K562 (cell line): ENCODE results near the gene ZMAT3. TPM values are rescaled to one million over a fixed set of nuclear protein-coding genes. Genes with fewer than 3 reads are reported as not detected.

ENCODE experiments used
- ATAC-seq: fragments of 200-7000 bp; cut with Tn5 transposase; 3 replicates; pipeline ENCODE4 v1.9.1; 2020; ENCODE audit warnings: moderate library complexity
- BruUV-seq: library from RNA; stranded (reverse); fragments of 400-500 nt; replicated peaks from 2 replicates; lab custom pipeline; 2021; lab: Mats Ljungman, UMichigan
- CTCF ChIA-PET: fragments of 300-600 bp; formaldehyde crosslinking; extraction: SDS; loops from one replicate; lab custom pipeline; 2021; ENCODE audit warnings: low intra/inter-chr PET ratio; lab: Yijun Ruan, JAX
- POLR2A ChIA-PET: fragments of 300-600, 350-650 bp; sonication (Branson Sonifier 250); formaldehyde crosslinking; extraction: SDS; loops from one replicate; lab custom pipeline; 2021; ENCODE audit warnings: antibody characterized with exemption, inconsistent platforms; lab: Yijun Ruan, JAX
- DNase-seq, 4 experiments: peaks; one replicate each; pipeline versions ENCODE4 v3.0.0 to v3.0.0-alpha.2; 2011 to 2018; ENCODE audit warnings: low spot score in 3 of 4, mixed read lengths in 3 of 4; ENCODE audit errors: extremely low read depth in 1 of 4
- FAIRE-seq: peaks from 2 replicates; lab custom pipeline; 2011; peaks lifted over from hg19 to GRCh38; lab: Jason Lieb, UNC
- H2AFZ ChIP-seq: 2 replicates; pipeline ENCODE4 v1.6.0; 2011; ENCODE audit warnings: low read depth, low read length, control low read depth, inconsistent platforms
- H3K27ac ChIP-seq: fragments of 200-600 bp; 3 replicates; pipeline ENCODE4 v1.8.0; 2011; ENCODE audit warnings: low read depth, mild to moderate bottlenecking, control low read depth, inconsistent platforms, low read length, moderate library complexity, mixed read lengths; ENCODE audit errors: extremely low read depth
- H3K27me3 ChIP-seq, 2 experiments: fragments of 300-600 bp in 1 of 2; 2 replicates in 1 of 2; 3 replicates in 1 of 2; pipeline versions ENCODE4 v1.6.0 to v1.8.0; 2011; ENCODE audit warnings: inconsistent platforms in 2 of 2, low read length in 2 of 2, mild to moderate bottlenecking in 1 of 2, mixed read lengths in 1 of 2, moderate library complexity in 1 of 2; ENCODE audit not compliant: control insufficient read depth in 2 of 2, insufficient read depth in 2 of 2
- H3K36me3 ChIP-seq: fragments of 300-600 bp; 3 replicates; pipeline ENCODE4 v1.8.0; 2011; ENCODE audit warnings: mild to moderate bottlenecking, low read length, inconsistent platforms; ENCODE audit not compliant: control insufficient read depth, insufficient read depth
- H3K4me1 ChIP-seq, 2 experiments: fragments of 200-600 bp in 1 of 2; replicated peaks in 1 of 2; 2 replicates in 1 of 2; 3 replicates in 1 of 2; pipeline versions ENCODE4 v1.5.1 to v1.8.0; 2011; ENCODE audit warnings: inconsistent platforms in 2 of 2, low read length in 2 of 2, mild to moderate bottlenecking in 1 of 2, mixed read lengths in 1 of 2, moderate library complexity in 1 of 2; ENCODE audit not compliant: control insufficient read depth in 2 of 2, insufficient read depth in 2 of 2
- H3K4me2 ChIP-seq: 2 replicates; pipeline ENCODE4 v1.6.1; 2011; ENCODE audit warnings: low read length, control low read depth, inconsistent platforms, mixed read lengths; ENCODE audit not compliant: insufficient read depth
- H3K4me3 ChIP-seq: fragments of 200-600 bp; sonication (generic), shearing (Covaris generic); 2 replicates; pipeline ENCODE4 v1.5.1; 2016; ENCODE audit warnings: control low read depth, inconsistent platforms
- H3K79me2 ChIP-seq: fragments of 200-600 bp; 3 replicates; pipeline ENCODE4 v1.8.0; 2011; ENCODE audit warnings: low read length, inconsistent platforms; ENCODE audit not compliant: control insufficient read depth, insufficient read depth
- H3K9ac ChIP-seq, 2 experiments: 2 replicates each; pipeline versions ENCODE4 v1.6.0 to v1.6.1; 2011; ENCODE audit warnings: low read depth in 2 of 2, low read length in 2 of 2, control low read depth in 1 of 2, inconsistent platforms in 1 of 2, mild to moderate bottlenecking in 1 of 2, mixed read lengths in 1 of 2; ENCODE audit not compliant: insufficient read depth in 1 of 2
- H3K9me1 ChIP-seq: one replicate; pipeline ENCODE4 v1.6.0; 2011; ENCODE audit warnings: inconsistent platforms, mild to moderate bottlenecking, low read length, moderate library complexity; ENCODE audit not compliant: control insufficient read depth, insufficient read depth
- H3K9me3 ChIP-seq: replicated peaks from 2 replicates; pipeline ENCODE4 v1.5.1; 2011; ENCODE audit warnings: low read depth, low read length, inconsistent platforms; ENCODE audit not compliant: control insufficient read depth, insufficient read depth
- H4K20me1 ChIP-seq: replicated peaks from 2 replicates; pipeline ENCODE4 v1.6.1; 2011; ENCODE audit warnings: low read length, inconsistent platforms, mixed read lengths; ENCODE audit not compliant: control insufficient read depth, insufficient read depth
- ATF1 ChIP-seq, 2 experiments: fragments of 450-650 bp in 1 of 2; IDR thresholded peaks; 2 replicates each; pipeline ENCODE4 v1.6.1; 2016; ENCODE audit warnings: missing compliant biosample characterization in 1 of 2, missing genetic modification characterization in 1 of 2
- CC2D1A ChIP-seq: fragments of 450-650 bp; IDR thresholded peaks from 2 replicates; pipeline ENCODE4 v1.6.1; 2017; ENCODE audit warnings: mild to moderate bottlenecking
- RAD21 ChIP-seq, 2 experiments: fragments of 250-450 bp in 1 of 2; fragments of 450-650 bp in 1 of 2; sonication (Bioruptor Pico) in 1 of 2; formaldehyde crosslinking in 1 of 2; IDR thresholded peaks in 1 of 2; conservative IDR thresholded peaks in 1 of 2; 2 replicates each; pipeline versions ENCODE4 v1.4.0 to v1.8.0; 2020 to 2022; ENCODE audit warnings: mild to moderate bottlenecking in 2 of 2, moderate library complexity in 1 of 2
- ZNF589 ChIP-seq: fragments of 200-800 bp; sonication (Bioruptor generic); IDR thresholded peaks from 2 replicates; pipeline ENCODE4 v1.6.1; 2016; ENCODE audit warnings: low read depth, missing genetic modification characterization, missing compliant biosample characterization
- WGBS: fragments of 100-300 bp; shearing (Covaris generic); methylation state at CpG from one replicate; pipeline ENCODE4 v1.1.6; 2016; ENCODE audit warnings: low coverage, mixed read lengths; ENCODE audit not compliant: insufficient coverage; ENCODE audit errors: missing lambda C conversion rate; 5-methylcytosine and 5-hydroxymethylcytosine counted together
- in situ Hi-C: fragments of 300-500 bp; cut with MboI; formaldehyde crosslinking; loops from 4 replicates; pipeline ENCODE4 v1.15.0; 2018; ENCODE audit warnings: inconsistent platforms, mixed read lengths
- intact Hi-C: fragments of 100-400 bp; cut with micrococcal nuclease; formaldehyde crosslinking; loops from 2 replicates; pipeline ENCODE4 v1.14.2; 2022
- polyA plus RNA-seq, 8 experiments: library from polyadenylated mRNA; depleted of rRNA in 4 of 8; stranded (reverse) in 5 of 8; unstranded in 3 of 8; fragments of >200 nt; fragmentation: Nextera tagmentation in 2 of 8; fragmentation: Illumina TruSeq in 1 of 8; extraction: Ambion mirVana in 2 of 8; extraction: Trizol in 1 of 8; gene quantifications; 2 replicates each; pipeline versions ENCODE4 v1.2.1 to v1.2.3, GENCODE V29; 2011 to 2014; ENCODE audit warnings: inconsistent platforms in 1 of 8, missing spikeins in 1 of 8
- total RNA-seq, 7 experiments: library from RNA; depleted of rRNA in 6 of 7; stranded (reverse); fragments of >200 nt in 6 of 7; fragmentation: Illumina TruSeq in 2 of 7; extraction: Trizol in 2 of 7; gene quantifications; 2 replicates each; pipeline versions ENCODE4 v1.2.1 to v1.2.3, GENCODE V29; 2011 to 2021; ENCODE audit warnings: low replicate concordance in 1 of 7
- TF ChIP-seq, protein P1 (sequence below): sonication (generic); formaldehyde crosslinking; IDR thresholded peaks from 2 replicates; pipeline ENCODE4 v1.8.0; 2023; ENCODE audit warnings: mild to moderate bottlenecking, missing genetic modification reagents
- TF ChIP-seq, protein P2 (sequence below), 2 experiments: fragments of 450-650 bp; formaldehyde crosslinking in 1 of 2; IDR thresholded peaks; 2 replicates each; pipeline versions ENCODE4 v1.4.0 to v1.6.1; 2014 to 2020; ENCODE audit warnings: mild to moderate bottlenecking in 2 of 2, borderline replicate concordance in 1 of 2, low read depth in 1 of 2
- TF ChIP-seq, protein P3 (sequence below), 2 experiments: fragments of 450-650 bp in 1 of 2; sonication (generic) in 1 of 2; formaldehyde crosslinking in 1 of 2; IDR thresholded peaks in 1 of 2; conservative IDR thresholded peaks in 1 of 2; 2 replicates each; pipeline versions ENCODE4 v1.6.1 to v1.8.1; 2016 to 2023; ENCODE audit warnings: mild to moderate bottlenecking in 2 of 2, moderate library complexity in 2 of 2, inconsistent platforms in 1 of 2, missing genetic modification reagents in 1 of 2

Gene ZMAT3
- total and polyA plus RNA-seq, 9 of the 15 experiments (the other 6 are each of a cell fraction or from before 2014, with no cell fraction given), result 0.87 to 5.1 (median 3.9) TPM

DNA sequence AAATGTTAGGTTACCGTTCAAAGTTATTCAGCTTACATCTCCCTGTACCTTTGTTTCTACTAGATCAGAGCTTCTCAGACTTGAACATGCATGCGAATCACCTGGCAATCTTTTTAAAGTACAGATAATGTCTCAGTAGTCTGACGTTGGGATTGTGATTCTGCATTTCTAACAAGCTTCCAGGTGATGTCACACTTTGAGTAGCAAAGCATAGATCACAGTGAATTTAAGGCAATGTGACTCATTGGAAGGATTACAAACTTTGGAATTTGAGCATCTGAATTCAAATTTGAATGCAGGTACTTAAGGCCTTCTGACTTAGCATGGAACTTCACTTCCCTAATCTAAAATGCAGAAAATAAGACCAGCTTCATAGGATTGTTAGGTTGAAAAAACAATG, 10.8 kb upstream of the ZMAT3 start:
- no peak overlapping the region for H3K4me2 ChIP-seq
- no TSS peak for BruUV-seq
- no peak overlapping the region for H3K4me3 ChIP-seq
- H3K36me3 ChIP-seq, result no peaks in the 10 kb centered on the region
- no peaks in the 10 kb centered on the region for H3K27me3 ChIP-seq
- H3K9ac ChIP-seq, result no peak overlapping the region
- FAIRE-seq (no peak), DNase-seq (no peak), ATAC-seq (no peak)
- TF ChIP-seq, protein P1, sequence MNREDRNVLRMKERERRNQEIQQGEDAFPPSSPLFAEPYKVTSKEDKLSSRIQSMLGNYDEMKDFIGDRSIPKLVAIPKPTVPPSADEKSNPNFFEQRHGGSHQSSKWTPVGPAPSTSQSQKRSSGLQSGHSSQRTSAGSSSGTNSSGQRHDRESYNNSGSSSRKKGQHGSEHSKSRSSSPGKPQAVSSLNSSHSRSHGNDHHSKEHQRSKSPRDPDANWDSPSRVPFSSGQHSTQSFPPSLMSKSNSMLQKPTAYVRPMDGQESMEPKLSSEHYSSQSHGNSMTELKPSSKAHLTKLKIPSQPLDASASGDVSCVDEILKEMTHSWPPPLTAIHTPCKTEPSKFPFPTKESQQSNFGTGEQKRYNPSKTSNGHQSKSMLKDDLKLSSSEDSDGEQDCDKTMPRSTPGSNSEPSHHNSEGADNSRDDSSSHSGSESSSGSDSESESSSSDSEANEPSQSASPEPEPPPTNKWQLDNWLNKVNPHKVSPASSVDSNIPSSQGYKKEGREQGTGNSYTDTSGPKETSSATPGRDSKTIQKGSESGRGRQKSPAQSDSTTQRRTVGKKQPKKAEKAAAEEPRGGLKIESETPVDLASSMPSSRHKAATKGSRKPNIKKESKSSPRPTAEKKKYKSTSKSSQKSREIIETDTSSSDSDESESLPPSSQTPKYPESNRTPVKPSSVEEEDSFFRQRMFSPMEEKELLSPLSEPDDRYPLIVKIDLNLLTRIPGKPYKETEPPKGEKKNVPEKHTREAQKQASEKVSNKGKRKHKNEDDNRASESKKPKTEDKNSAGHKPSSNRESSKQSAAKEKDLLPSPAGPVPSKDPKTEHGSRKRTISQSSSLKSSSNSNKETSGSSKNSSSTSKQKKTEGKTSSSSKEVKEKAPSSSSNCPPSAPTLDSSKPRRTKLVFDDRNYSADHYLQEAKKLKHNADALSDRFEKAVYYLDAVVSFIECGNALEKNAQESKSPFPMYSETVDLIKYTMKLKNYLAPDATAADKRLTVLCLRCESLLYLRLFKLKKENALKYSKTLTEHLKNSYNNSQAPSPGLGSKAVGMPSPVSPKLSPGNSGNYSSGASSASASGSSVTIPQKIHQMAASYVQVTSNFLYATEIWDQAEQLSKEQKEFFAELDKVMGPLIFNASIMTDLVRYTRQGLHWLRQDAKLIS (CRISPR knock-in tag), result no peak
- TF ChIP-seq RAD21 (CRISPR knock-in tag; conservative IDR thresholded peaks at IDR 0.05 in 1 of 2, IDR thresholded peaks at IDR 0.05 in 1 of 2) (peak in 1 of 2 experiments; percentile 42; a peak in 2 of 4 replicates), CC2D1A (no peak), ZNF589 (no peak), ATF1 (CRISPR knock-in tag; IDR thresholded peaks at IDR 0.05) (no peak), ATF1 (tag; IDR thresholded peaks at IDR 0.05) (no peak)
- TF ChIP-seq, protein P2, sequence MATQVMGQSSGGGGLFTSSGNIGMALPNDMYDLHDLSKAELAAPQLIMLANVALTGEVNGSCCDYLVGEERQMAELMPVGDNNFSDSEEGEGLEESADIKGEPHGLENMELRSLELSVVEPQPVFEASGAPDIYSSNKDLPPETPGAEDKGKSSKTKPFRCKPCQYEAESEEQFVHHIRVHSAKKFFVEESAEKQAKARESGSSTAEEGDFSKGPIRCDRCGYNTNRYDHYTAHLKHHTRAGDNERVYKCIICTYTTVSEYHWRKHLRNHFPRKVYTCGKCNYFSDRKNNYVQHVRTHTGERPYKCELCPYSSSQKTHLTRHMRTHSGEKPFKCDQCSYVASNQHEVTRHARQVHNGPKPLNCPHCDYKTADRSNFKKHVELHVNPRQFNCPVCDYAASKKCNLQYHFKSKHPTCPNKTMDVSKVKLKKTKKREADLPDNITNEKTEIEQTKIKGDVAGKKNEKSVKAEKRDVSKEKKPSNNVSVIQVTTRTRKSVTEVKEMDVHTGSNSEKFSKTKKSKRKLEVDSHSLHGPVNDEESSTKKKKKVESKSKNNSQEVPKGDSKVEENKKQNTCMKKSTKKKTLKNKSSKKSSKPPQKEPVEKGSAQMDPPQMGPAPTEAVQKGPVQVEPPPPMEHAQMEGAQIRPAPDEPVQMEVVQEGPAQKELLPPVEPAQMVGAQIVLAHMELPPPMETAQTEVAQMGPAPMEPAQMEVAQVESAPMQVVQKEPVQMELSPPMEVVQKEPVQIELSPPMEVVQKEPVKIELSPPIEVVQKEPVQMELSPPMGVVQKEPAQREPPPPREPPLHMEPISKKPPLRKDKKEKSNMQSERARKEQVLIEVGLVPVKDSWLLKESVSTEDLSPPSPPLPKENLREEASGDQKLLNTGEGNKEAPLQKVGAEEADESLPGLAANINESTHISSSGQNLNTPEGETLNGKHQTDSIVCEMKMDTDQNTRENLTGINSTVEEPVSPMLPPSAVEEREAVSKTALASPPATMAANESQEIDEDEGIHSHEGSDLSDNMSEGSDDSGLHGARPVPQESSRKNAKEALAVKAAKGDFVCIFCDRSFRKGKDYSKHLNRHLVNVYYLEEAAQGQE (IDR thresholded peaks at IDR 0.05; ENCODE audit: borderline replicate concordance), result 0 out of 2 replicates have a peak, but pooled peaks have one; percentile 13
- TF ChIP-seq, protein P2 (CRISPR knock-in tag; IDR thresholded peaks at IDR 0.05; ENCODE audit: low read depth), result no peak
- TF ChIP-seq, protein P3, sequence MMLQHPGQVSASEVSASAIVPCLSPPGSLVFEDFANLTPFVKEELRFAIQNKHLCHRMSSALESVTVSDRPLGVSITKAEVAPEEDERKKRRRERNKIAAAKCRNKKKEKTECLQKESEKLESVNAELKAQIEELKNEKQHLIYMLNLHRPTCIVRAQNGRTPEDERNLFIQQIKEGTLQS (IDR thresholded peaks at IDR 0.05), result peak; percentile 70
- TF ChIP-seq, protein P3 (CRISPR knock-in tag; conservative IDR thresholded peaks at IDR 0.05), result no peak
- H4K20me1 ChIP-seq, result no peaks in the 10 kb centered on the region
- in situ Hi-C loops (no loop called here), intact Hi-C loops (no loop called here)
- peaks cover 0 to 5% of the 10 kb centered on the region in 2 experiments; a peak in 1 of 5 replicates for H3K4me1 ChIP-seq
- WGBS, result 28% methylated on average over 3 of the region's 3 CpGs
- H3K79me2 ChIP-seq, result no peaks in the 10 kb centered on the region
- ChIA-PET CTCF (no interaction called here), POLR2A (interaction anchor here (0.6 to 1.0 kb wide), 3 partner anchors 11 to 16 kb away, joined by 3 to 4 read pairs (median 3); no protein-coding TSS in a partner anchor)
- no peaks in the 10 kb centered on the region for H3K9me1 ChIP-seq
- H3K9me3 ChIP-seq, result no peaks in the 10 kb centered on the region
- H3K27ac ChIP-seq, result no peak overlapping the region
- H2AFZ ChIP-seq, result no peak overlapping the region
